GM10248 (cell line): ENCODE results near the gene NUDCD3.
A peak's percentile ranks its signal among the peaks of the same experiment; 100 is the strongest.

Experiments used
- CTCF ChIA-PET: fragments of 300-600 bp; sonication (Branson Sonifier 250); formaldehyde crosslinking; extraction: SDS; loops from one replicate; lab custom pipeline; 2021; ENCODE audit warnings: antibody characterized with exemption; lab: Yijun Ruan, JAX
- POLR2A ChIA-PET: fragments of 350-650 bp; sonication (Branson Sonifier 250); formaldehyde crosslinking; extraction: SDS; loops from one replicate; lab custom pipeline; 2020; ENCODE audit warnings: antibody characterized with exemption; lab: Yijun Ruan, JAX
- DNase-seq: peaks from one replicate; pipeline ENCODE4 v3.0.0; 2012; ENCODE audit errors: extremely low spot score
- TF ChIP-seq, protein P1 (sequence below): IDR thresholded peaks from 2 replicates; pipeline ENCODE4 v1.5.1; 2012; ENCODE audit warnings: mild to moderate bottlenecking, low read depth; ENCODE audit errors: extremely low read depth, missing control alignments, control extremely low read depth

NUDCD3 gene

DNA sequence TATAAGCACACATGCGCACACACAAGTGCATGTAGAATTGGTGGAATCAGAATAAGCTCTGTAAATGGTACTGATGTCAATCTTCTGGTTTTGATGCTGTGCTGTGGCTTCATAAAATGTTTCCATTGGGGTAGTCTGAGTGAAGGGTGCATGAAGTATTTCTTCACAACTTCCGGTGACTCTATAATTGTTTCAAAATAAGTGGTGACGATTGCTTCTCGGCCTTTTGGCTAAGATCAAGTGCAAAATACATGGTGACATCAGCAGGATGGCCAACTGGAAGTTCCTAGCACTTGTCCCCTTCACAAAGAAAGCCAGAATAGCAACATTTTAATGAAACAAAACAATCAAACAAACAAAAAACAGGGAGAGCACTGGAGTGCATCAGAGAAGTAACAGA is 123.5 kb downstream of the NUDCD3 start:
- CTCF ChIA-PET, result interaction anchor here (1.1 to 2.3 kb wide), 6 partner anchors 9 to 769 kb away, joined by 3 to 8 read pairs (median 4); no protein-coding TSS in a partner anchor
- TF ChIP-seq, protein P1, sequence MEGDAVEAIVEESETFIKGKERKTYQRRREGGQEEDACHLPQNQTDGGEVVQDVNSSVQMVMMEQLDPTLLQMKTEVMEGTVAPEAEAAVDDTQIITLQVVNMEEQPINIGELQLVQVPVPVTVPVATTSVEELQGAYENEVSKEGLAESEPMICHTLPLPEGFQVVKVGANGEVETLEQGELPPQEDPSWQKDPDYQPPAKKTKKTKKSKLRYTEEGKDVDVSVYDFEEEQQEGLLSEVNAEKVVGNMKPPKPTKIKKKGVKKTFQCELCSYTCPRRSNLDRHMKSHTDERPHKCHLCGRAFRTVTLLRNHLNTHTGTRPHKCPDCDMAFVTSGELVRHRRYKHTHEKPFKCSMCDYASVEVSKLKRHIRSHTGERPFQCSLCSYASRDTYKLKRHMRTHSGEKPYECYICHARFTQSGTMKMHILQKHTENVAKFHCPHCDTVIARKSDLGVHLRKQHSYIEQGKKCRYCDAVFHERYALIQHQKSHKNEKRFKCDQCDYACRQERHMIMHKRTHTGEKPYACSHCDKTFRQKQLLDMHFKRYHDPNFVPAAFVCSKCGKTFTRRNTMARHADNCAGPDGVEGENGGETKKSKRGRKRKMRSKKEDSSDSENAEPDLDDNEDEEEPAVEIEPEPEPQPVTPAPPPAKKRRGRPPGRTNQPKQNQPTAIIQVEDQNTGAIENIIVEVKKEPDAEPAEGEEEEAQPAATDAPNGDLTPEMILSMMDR, result no peak
- no peak for DNase-seq
- POLR2A ChIA-PET, result no interaction called here

DNA sequence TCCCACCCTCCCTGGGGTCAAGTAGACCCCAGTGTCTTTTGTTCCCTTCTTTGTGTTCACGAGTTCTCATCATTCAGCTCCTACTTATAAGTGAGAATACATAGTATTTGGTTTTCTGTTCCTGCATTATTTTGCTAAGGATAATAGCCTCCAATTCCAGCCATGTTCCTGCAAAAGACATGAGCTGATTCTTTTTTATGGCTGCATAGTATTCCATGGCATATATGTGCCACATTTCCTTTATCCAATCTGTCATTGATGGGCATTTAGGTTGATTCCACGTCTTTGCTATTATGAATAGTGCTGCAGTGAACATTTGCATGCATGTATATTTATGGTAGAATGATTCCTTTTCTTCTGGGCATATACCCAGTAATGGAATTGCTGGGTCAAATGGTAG is 136.8 kb downstream of the NUDCD3 start:
- ChIA-PET CTCF (interaction anchor here (1.4 to 1.5 kb wide), 2 partner anchors 9 to 122 kb away, joined by 3 read pairs; no protein-coding TSS in a partner anchor), POLR2A (no interaction called here)
- TF ChIP-seq, protein P1, result no peak
- DNase-seq, result no peak

DNA sequence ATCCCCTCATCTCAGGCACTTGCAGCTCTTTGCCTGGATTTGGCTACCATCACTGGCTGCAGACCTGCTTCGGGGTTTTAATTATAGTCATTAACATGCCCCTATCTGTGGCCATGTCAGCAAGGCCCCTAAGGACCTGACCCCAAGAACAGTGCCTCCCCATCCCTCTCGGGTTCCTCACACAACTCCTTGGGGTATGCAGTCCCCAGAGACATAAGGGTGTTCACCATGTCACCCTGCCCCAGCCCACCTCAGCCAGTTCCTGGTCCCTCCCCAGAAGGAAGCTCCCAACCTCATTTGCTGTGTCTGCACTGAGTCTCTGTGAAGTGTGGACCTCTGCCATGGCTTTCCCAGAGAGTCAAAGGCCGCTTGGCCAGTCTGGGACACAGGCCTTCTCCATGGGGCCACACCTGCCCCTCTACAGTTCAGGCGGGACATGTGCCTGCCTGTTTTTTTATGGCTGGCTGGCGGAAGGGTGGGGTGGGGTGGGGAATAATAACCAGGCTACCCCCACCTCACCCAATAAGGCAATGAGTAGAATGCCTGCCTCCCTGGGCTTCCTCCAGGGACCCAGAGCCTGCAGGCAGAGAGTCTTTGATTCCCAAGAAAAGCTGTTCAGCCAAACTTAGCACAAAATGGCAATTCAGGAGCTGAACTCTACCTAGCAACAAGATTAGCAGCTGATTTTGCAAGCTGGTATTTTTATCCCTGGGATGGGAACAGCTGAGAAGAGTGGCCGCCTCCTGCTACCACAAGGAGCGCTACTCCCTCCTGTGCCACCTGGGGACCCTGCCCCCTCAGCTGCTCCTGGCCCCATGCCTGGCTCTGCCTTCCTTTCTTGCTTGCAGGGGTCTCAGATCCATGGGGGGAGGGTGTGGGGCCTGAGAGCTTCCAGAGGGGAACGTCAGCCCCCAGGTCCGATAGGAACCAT is 141.3 kb downstream of the NUDCD3 start:
- CTCF ChIA-PET, result interaction anchor here (0.7 to 4.0 kb wide), 7 partner anchors 10 to 224 kb away, joined by 3 to 39 read pairs (median 5); no protein-coding TSS in a partner anchor
- POLR2A ChIA-PET, result no interaction called here
- TF ChIP-seq, protein P1, result no peak
- DNase-seq, result no peak

DNA sequence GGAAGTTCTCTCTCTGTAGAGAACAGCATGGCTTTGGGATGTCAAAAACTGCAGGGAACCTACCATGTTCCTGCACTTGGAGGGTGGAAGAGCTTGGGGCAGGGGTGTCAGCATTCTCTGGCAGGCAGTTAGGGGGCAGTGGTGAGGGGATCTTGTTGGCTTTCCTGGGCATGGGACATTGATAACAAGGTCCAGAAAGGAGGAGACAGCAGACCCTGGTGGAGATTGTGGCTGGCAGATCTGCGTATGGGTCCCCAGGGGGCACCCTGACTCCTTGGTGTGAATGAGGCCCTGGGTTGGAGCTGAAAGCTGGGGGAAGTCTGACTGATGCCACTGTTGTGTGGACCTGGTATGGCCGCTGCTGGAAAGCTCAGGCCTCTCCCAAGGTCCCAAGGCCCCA is 142.2 kb downstream of the NUDCD3 start:
- ChIA-PET POLR2A (no interaction called here), CTCF (interaction anchor here (0.7 to 4.0 kb wide), 9 partner anchors 8 to 222 kb away, joined by 3 to 39 read pairs (median 4); no protein-coding TSS in a partner anchor)
- TF ChIP-seq, protein P1, result peak; percentile 53
- no peak for DNase-seq

DNA sequence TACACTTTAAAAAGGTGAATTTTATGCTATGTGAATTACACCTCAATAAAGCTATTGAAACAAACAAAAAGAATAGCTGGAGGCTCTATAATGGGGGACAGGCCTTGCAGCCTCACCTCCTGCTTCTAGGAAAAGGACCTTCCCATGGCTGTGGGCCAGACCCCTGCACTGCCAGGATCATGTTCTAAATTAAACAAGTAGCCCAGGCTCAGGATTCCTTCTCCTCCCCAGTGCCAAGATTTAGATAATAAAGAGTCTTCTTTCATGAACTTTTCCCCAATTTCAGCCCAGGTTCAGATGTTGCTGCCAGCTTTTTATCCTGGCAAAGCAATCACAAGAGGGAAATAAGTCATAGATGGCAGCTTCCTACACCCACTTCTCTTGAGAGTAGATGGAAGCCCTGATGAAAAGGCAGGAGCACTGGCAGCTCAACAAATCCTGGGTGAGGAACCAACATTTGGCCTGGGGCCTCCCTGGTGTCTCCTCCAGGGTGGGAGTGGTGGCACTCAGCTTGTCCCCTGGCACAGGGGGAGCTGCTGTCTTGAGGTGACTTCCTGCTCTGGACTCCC is 142.8 kb downstream of the NUDCD3 start:
- DNase-seq, result no peak
- CTCF ChIA-PET, result interaction anchor here (1.0 to 4.0 kb wide), 8 partner anchors 9 to 218 kb away, joined by 3 to 39 read pairs (median 4); no protein-coding TSS in a partner anchor
- POLR2A ChIA-PET, result no interaction called here
- TF ChIP-seq, protein P1, result no peak

DNA sequence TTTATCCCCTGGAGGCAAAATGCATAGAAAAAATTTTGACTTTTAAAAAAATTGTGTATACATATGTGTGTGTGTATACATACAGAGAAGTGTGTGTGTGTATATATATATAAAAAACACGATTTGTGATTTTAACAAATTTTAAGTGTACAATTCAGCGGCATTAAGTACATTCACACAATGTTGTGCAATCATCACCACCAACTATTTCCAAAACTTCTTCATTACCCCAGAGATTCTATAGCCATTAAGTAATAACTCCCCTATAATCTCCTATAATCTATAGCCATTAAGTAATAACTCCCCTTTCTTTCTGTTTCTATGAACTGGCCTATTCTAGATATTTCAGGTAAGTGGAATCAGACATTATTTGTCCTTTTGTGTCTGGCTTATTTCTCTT is 144.4 kb downstream of the NUDCD3 start:
- DNase-seq, result no peak
- CTCF ChIA-PET, result interaction anchor here (1.9 kb wide), 1 partner anchor 22 kb away, joined by 6 read pairs; no protein-coding TSS in a partner anchor
- TF ChIP-seq, protein P1, result no peak
- POLR2A ChIA-PET, result no interaction called here
